Measurements from ENCODE around the gene KRT74. TPM values are rescaled to one million over a fixed set of nuclear protein-coding genes. Genes with fewer than 3 reads are reported as not detected.

Gene KRT74
- total and polyA plus RNA-seq, 2 of the 8 experiments (the other 6 are each of a cell fraction or from before 2014, with no cell fraction given): not detected

DNA sequence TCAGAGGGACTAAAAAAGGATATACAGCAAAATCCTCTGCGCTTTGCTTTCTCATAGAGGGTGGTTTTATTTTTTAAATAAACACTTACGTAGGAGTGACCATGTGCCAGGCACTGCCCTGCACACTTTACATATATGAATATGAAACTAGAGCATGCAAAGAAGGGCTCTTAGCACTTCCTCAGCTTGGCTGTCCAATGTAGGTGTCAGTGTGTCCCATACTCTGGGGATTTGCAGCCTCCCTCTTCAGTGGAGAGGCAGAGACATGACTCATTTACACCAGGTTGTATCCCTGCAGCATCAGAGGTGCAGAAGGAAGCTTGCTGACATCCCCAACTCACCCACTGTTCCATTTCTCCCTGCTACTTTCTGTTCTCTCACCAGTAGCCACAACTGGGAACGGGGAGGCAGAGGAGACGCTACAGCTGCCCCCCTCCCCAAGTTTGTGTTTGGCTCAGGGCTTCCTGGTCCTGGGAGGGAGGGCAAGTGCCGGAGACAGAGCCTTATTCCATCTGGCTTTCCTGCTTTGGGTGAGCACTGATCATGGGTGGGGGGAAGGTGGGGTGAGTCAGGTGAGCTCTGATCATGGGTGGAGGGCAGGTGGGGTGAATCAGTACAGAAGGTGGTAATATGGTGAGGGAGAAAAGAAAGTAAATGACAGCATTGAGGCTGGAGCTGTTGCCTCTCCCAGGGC, 48.6 kb downstream of the KRT74 start (continued):
- TF ChIP-seq, protein P1, sequence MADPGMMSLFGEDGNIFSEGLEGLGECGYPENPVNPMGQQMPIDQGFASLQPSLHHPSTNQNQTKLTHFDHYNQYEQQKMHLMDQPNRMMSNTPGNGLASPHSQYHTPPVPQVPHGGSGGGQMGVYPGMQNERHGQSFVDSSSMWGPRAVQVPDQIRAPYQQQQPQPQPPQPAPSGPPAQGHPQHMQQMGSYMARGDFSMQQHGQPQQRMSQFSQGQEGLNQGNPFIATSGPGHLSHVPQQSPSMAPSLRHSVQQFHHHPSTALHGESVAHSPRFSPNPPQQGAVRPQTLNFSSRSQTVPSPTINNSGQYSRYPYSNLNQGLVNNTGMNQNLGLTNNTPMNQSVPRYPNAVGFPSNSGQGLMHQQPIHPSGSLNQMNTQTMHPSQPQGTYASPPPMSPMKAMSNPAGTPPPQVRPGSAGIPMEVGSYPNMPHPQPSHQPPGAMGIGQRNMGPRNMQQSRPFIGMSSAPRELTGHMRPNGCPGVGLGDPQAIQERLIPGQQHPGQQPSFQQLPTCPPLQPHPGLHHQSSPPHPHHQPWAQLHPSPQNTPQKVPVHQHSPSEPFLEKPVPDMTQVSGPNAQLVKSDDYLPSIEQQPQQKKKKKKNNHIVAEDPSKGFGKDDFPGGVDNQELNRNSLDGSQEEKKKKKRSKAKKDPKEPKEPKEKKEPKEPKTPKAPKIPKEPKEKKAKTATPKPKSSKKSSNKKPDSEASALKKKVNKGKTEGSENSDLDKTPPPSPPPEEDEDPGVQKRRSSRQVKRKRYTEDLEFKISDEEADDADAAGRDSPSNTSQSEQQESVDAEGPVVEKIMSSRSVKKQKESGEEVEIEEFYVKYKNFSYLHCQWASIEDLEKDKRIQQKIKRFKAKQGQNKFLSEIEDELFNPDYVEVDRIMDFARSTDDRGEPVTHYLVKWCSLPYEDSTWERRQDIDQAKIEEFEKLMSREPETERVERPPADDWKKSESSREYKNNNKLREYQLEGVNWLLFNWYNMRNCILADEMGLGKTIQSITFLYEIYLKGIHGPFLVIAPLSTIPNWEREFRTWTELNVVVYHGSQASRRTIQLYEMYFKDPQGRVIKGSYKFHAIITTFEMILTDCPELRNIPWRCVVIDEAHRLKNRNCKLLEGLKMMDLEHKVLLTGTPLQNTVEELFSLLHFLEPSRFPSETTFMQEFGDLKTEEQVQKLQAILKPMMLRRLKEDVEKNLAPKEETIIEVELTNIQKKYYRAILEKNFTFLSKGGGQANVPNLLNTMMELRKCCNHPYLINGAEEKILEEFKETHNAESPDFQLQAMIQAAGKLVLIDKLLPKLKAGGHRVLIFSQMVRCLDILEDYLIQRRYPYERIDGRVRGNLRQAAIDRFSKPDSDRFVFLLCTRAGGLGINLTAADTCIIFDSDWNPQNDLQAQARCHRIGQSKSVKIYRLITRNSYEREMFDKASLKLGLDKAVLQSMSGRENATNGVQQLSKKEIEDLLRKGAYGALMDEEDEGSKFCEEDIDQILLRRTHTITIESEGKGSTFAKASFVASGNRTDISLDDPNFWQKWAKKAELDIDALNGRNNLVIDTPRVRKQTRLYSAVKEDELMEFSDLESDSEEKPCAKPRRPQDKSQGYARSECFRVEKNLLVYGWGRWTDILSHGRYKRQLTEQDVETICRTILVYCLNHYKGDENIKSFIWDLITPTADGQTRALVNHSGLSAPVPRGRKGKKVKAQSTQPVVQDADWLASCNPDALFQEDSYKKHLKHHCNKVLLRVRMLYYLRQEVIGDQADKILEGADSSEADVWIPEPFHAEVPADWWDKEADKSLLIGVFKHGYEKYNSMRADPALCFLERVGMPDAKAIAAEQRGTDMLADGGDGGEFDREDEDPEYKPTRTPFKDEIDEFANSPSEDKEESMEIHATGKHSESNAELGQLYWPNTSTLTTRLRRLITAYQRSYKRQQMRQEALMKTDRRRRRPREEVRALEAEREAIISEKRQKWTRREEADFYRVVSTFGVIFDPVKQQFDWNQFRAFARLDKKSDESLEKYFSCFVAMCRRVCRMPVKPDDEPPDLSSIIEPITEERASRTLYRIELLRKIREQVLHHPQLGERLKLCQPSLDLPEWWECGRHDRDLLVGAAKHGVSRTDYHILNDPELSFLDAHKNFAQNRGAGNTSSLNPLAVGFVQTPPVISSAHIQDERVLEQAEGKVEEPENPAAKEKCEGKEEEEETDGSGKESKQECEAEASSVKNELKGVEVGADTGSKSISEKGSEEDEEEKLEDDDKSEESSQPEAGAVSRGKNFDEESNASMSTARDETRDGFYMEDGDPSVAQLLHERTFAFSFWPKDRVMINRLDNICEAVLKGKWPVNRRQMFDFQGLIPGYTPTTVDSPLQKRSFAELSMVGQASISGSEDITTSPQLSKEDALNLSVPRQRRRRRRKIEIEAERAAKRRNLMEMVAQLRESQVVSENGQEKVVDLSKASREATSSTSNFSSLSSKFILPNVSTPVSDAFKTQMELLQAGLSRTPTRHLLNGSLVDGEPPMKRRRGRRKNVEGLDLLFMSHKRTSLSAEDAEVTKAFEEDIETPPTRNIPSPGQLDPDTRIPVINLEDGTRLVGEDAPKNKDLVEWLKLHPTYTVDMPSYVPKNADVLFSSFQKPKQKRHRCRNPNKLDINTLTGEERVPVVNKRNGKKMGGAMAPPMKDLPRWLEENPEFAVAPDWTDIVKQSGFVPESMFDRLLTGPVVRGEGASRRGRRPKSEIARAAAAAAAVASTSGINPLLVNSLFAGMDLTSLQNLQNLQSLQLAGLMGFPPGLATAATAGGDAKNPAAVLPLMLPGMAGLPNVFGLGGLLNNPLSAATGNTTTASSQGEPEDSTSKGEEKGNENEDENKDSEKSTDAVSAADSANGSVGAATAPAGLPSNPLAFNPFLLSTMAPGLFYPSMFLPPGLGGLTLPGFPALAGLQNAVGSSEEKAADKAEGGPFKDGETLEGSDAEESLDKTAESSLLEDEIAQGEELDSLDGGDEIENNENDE (IDR thresholded peaks at IDR 0.05; ENCODE audit: insufficient replicate concordance, low read length): no peak
- TF ChIP-seq FOSL1 (IDR thresholded peaks at IDR 0.05; ENCODE audit: insufficient read depth, low read depth, low read length): no peak
- no peak for TF ChIP-seq SP1 (IDR thresholded peaks at IDR 0.05; ENCODE audit: low read depth, low read length)
- no peak for TF ChIP-seq GABPA (IDR thresholded peaks at IDR 0.05; ENCODE audit: borderline replicate concordance, insufficient read depth, low read length)
- TF ChIP-seq POLR2A (IDR thresholded peaks at IDR 0.05; ENCODE audit: control extremely low read depth in 1 of 2, low read depth in 2 of 2, low read length in 2 of 2): no peak
- no peak for TF ChIP-seq JUND (IDR thresholded peaks at IDR 0.05; ENCODE audit: low read length)
- no peak for TF ChIP-seq RBBP5 (IDR thresholded peaks at IDR 0.05; ENCODE audit: borderline replicate concordance, low read depth, low read length)
- TF ChIP-seq SUZ12 (IDR thresholded peaks at IDR 0.05; ENCODE audit: low read length): no peak
